Measurements from ENCODE around the gene STX18.

Gene STX18

DNA sequence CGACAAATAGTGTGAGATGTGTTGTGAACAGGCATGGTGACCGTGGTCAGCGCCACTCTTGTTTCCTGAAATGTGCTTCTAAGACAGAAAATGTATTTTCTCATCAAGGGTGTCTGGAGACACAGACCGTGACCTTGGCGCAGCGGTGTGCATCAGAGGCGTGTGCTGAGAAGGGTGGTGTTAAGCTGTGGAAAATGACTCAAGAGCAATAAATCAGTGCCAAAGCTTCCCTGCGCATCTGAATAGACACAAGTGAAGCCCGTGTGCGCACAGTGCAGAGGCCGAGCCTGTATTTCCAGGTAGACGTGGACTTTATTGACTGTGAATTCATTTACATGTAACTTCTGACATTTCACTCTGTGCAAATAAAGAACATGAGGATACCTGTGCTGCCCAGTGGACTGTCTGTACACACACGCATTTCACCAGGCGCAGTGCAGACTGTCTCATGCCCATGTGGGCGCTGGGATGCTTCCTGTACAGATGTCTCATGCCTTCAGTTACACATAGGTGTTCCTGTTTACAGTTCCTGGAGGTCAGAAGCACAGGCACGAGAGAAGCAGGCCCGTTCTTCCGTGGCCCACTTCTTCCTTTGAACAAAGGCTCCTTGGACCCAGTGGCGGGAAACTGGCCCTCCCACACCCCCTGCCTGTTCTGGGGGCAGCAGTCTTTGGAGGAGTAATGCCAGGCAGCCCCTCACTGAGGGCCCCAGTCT is 123.0 kb downstream of the STX18 start:
- no peak for DNase-seq (ENCODE audit: low spot score)

DNA sequence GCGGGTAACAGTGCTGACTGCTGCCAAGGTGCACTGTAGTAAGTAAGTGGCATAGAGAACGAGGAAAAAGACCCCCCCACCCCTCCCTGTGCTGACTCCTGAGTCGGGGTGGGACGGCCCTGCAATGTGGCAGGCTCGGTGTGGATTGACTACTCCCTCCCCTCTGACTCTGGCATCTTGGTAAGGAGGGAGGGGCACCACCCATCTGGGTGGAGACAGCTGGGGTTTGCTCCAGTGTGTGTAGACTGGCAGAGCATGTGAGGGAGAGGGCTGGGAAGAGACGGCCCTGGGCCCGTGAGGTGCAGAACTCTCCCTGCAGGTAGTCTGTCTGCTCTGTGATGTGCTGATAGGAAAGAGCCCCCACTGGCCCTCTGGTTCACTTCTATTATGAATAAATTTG is 124.0 kb downstream of the STX18 start:
- DNase-seq (ENCODE audit: low spot score): no peak

DNA sequence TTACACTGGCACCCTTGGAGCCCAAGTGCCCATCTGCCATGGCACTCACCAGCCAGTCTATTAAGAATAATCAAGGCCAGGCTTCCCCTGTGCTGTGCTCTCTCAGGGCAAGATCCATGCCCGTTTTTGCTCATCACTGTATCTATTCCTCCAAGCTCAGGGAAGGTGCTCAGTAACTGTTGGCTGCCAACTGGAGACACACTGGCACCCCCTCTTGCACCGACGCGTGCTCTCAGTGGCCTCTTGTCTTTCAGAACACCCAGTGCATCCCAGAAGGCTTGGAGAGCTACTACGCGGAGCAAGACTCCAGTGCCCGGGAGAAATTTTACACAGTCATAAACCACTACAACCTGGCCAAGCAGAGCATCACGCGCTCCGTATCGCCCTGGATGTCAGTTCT is 124.9 kb downstream of the STX18 start:
- no peak for DNase-seq (ENCODE audit: low spot score)

DNA sequence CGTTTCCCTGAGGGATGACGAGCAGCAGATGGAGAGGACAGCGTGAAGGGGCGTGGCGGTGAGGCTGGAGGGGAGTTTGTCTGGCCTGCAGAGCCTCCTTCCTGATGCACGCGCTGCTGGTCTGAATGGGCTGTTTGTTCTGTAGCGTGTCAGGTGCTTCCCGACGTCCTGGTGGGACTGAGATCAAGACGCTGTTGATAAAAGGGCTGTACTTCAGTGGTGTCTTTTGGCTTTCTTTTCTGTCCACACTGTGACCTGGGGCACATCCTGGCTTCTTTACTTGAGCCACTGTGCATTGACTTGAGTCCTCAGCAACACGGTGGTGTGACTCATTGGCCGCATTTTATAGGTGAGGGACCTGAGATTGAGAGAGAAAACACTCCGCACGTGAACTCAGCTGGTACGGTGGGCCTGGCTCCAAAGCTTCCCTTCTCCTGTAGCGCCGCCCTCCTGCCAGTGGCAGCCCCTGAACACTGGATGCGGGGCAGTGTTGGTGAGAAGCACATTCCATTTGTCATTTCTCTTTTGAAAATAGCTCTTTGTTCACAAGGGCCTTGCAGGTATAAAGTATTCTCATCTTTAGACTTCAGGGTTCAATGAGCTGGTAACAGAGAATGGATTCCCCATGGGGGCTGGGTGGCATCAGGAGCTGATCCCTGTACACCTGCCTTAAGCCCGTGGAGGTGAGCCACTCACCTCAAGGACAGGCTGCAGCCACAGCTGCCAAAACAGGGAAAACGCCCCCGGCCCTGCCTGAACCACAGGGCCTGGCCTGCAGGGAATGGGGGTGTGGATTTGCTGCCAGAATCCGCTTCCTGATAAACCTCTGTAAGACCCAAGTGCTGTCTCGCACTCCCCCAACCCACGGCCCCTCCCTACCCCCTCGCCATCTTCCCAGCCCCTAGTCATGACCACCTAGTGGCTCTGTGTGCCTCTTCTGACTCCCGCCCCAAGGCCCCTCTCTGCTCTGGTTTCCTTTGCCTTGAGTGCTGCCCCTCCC is 125.7 kb downstream of the STX18 start:
- DNase-seq (ENCODE audit: low spot score): no peak

DNA sequence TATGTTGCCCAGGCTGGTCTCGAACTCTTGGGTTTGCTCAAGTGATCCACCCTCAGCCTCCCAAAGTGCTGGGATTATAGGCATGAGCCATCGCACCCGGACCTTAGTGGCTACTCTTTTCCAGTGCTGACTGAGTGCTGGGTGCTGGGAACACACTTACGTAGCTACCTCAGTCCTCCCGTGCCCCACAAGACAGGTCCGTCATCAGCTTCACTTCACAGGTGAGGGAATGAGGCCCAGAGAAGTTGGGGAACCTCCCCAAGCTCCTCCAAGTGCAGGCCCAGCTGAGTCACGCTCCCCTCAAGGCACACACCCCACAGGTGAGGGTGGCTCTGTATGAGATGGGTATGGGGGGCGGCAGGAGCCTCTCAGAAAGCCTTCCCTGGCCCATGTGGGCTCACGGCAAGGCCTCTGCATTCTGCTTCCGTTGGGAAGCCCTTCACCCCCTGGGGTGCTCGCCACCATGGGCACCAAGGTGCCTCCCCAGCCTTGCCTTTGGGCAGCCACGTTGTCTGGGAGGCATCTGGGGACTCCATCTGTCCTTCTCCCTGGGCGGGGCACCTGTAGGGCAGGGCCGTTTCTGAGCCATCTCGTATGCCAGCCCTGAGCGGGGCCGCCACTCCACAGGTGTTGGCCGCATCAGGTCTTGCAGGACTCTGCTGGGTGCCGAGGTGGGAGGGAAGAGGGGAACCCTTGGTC is 126.6 kb downstream of the STX18 start:
- no peak for DNase-seq (ENCODE audit: low spot score)

DNA sequence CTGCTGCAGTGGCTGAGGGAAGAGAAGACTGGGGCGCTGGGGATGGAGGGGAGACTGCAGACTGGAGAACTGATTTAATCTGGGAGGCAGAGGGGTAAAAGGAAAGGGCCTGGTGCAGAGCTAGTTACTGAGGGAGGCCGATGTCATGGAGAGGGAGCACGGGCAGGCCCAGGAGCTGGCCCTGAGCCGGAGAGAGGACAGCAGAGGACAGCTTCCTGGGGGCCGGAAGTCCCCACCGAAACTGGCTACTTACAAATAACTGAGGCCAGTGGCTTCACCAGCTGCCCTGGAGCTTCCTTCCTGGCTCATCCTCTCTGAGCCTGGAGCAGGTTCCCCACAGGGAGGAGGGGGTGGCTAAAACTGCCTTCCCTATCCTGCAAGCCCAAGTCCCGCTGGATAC is 128.0 kb downstream of the STX18 start:
- DNase-seq (ENCODE audit: low spot score): no peak

DNA sequence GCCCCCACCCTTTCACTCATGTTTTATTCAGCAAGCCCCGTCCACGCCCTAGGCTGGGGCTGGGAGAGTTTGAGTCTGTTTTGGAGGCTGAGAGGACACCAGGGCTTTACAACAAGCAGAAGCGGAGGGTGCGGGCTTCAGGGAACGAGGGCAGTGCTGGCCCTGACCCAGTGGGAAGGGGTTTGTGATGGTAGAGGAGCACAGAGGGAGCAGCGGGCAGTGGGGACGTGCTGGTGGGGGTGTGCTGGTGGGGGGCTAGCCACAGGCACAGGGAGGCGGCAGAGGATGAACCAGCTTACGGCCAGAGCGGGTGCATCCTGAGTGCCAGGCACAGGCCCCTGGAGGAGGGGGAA is 128.5 kb downstream of the STX18 start:
- DNase-seq (ENCODE audit: low spot score): no peak

DNA sequence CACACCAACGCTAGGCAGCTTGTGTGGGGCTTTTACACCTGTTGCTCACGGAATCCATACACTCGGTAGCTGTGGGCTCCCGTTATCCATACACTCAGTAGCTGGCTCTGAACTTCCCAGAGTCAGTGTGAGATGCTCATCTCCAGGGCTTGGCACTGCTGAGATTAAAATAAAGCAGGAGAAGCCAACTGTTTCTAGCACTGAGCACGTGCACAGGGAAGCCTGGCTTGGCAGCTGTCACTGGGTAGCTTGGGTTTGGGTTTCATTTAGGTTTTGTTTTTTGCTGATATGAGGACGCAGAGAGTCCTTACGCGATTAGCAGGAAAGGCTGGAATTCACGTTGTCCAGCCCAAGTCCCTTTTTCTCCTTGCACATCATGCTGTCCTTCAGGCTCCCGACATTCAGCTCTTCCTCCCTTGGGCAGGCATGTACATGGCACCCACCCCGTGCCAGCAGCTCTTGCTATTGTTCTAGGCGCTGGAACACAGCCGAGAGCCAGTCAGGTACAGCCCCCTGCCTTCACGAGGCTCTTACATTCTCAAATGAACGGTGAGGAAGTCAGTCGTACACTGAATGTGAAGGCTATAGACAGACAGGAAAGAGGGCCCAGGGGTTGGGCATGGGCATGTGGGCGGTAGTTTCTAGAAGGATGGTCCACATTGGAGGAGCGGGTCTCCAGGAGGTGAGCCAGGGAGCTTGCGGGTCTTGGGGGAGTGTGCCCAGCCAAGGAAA is 129.0 kb downstream of the STX18 start:
- no peak for DNase-seq (ENCODE audit: low spot score)

DNA sequence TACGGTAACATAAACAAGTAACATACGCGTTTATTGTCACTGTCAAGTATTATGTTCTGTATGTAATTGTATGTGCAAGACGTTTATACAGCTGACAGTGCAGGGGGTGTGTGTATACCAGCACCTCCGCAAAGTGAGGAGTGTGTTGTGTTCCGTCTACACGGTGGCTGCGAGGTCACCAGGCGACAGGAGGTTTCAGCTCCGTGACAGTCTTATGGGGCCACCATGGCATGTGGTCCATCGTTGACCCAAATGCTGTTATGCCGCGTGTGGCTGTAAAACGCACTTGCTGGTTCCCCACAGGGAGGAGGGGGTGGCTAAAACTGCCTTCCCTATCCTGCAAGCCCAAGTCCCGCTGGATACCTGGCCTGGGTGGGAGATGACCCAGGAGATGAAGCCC is 129.9 kb downstream of the STX18 start:
- no peak for DNase-seq (ENCODE audit: low spot score)

DNA sequence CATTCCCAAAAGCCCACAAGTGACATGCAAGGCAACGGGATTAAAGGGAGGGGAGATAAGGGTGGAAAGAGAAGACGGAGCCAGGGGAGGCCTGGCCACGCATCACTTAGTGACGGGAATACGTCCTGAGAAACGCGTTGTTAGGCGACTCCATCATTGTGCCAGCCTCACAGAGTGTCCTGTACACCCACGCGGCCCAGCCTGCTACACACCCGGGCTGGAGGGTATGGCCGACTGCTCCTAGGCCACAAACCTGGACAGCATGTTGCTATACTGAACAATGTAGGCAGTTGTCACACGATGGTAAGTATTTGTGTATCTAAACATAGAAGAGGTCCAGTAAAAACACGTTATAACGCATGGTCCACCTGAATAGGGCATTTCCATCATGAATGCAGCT is 131.6 kb downstream of the STX18 start:
- no peak for DNase-seq (ENCODE audit: low spot score)

DNA sequence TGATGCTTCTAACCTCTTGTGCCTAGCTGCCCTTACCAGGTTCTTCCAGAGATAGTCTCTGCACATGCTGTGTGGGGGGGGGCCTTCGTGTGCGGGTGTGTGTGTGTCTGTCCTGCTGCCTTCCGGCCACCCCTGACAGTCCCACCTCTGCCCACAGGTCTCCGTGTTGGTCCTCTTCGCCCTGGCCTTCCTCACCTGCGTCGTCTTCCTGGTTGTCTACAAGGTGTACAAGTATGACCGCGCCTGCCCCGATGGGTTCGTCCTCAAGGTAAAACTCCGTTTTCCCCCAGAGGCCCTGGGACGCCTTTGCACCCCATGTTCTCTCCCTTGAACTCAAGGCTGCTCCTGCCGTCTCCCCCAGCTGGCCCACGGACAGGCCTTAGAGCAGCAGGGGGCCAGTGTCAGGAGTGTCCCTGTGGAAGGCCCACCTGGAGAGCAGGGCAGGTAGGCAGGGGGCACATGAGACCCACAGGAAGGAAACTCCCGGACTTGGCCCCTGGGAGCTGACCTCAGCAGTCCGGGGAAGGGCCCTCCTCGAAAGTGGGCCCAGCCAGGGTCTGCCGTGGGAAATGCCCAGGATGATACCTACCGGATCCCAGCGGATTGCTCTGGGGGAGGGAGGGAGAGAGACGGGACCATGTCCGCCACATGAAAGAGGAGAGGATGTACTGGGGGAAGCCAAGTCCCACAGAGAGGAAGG is 132.3 kb downstream of the STX18 start:
- DNase-seq (ENCODE audit: low spot score): no peak

DNA sequence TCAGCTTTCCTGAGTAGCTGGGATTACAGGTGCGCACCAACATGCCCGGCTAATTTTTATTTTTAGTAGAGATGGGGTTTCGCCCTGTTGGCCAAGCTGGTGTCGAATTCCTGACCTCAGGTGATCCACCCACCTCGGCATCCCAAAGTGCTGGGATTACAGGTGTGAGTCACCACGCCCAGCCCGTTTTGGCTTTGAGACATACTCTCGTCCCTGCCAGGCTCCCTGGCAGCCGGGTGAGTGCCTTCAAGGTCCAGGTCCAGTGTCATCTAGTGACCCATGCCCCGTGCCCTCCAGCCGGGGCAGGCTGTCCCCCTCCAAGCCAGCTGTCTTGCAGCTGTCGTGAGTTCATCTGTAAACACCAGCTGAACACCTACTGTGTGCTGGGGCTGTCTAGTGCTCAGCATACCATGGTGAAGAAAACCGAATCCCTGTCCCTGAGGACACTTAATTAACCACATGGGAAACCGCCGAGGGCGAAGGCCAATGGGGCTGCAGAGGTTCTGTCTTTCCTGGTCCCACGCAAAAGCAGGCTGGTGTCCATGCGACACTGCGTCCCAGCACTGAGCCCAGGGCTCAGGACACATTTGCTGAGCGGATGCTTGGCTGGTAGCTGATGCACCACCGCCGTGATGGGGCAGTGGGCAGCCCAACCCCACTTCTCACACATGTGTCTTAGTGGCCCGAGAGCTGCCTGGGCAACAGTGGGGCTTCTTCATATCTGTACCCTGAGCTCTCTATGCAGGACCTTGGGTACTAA is 133.1 kb downstream of the STX18 start:
- no peak for DNase-seq (ENCODE audit: low spot score)

DNA sequence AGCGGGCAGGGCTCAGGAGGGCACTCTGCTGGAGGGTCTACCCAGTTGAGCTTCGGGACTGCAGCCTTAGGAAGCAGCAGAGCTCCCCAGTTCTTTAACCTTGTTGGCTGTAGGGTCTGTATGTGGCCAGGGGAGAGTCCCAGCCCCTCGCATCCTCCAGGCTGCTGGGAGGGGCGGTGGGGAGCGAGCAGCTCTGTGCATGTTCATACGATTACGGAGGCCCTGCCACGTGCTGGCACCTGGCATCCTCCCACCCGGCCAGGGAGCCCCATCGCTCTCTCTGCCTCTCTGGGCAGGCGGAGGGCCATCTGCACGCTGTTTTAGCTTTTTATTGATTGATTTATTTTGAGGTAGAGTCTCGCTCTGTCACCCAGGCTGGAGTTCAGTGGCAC is 133.7 kb downstream of the STX18 start:
- no peak for DNase-seq (ENCODE audit: low spot score)

DNA sequence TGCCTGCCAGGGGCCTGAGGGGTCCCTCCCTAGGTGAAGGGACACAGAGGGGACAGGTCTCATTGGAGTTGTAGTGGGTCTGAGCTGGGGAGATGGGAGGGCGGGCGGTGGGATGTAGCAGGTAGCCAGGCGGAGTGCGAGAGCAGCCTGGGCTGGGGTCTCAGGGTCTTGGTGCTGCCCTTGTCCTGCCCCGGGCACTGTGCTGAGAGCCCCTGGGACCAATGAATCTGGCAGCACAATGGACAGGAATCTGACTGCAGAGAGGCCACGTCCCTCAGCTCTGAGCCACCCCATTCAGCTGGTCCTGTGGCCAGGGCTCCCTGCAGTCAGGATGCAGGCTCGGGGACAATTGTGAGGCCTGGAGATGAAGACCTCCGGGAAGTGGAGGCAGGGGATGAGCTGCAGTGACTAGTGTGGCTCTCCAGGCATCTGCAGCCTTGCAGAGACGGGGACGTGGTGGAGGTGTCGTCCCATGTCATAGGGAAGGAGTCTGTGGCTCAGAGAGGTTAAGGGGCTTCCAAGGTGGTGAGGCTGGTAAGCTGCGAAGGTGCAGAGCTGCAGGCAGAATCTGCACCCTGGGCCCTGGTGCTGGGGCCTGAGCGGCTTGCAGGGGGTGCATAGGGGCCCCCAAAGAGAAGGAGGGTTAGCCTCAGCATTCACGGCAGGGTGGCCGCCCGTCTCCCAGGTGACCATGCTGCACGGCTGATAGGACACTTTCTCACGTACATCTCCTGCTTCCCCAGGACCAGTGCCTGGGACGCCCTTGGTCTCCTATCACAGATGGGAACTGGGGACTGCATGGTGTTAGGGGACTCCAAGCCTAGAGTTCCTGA is 134.3 kb downstream of the STX18 start:
- DNase-seq (ENCODE audit: low spot score): no peak

DNA sequence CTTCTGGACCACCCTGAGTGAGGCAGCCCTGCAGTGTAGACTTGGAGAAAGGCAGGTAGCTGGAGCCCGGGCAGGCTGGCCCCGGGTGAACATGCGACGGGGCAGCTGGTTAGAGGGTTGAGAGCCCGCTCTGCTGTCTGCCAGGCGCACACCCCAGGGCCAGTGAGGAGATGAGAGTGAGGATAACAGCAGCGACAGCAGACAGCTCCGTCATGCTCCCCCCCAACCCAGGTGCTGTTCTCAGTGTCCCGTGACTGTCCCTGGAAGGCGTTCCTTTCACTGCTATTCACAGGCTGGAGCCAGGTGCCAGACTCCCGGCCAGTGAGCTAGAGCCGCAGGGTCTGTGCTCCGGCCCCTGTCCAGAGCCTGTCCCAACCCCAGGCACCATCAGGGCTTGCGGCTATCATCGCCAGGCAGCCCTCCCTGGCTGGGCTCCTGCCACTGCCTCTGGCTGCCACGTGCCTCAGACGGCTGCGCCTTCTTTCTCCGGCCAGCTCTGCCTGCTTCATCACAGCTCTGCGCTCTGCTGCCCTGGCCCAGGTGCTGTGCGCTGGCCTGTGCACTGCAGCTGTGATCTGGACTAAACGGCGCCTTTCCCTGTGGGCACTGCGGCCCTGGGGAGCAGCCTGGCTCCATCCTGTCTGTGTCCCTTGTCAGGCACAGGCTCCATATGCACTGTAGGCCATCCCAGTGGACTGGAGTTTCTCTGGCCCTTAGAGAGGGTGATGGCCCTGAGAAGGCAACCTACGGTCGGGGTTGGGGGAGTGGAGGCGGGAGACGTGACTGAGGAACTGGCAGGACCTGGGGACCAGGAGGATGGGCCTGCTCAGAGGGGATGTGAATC is 135.2 kb downstream of the STX18 start:
- DNase-seq (ENCODE audit: low spot score): no peak

DNA sequence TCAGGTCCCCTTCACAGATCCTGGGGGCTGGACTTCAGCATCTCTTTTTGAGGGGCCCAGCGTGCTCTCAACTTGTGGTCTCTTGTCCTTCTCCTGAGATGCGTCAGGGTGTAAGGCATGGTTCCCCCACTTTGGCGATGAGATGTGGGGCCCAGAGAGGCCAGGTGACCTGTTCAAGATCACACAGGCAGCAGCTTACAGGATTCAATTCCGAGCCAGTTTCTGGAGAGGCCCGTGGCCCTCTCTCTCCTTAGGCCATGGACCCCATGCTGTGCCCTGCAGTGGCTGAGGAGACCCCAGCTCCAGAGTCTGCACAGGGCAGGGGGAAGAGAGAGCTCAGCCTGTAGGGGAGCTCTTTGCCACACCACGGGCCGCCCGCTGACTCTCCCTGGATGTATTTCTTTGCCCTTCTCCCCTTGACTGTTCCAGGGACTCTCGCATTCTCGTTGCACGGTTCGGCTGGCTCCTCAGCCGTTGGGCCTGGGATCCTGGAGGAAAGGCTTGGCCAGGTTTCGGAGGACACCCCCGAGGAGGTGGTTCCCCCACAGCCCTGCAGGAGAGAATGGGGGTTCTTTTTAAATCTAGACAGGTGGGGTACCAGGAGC is 136.4 kb downstream of the STX18 start:
- DNase-seq (ENCODE audit: low spot score): no peak

DNA sequence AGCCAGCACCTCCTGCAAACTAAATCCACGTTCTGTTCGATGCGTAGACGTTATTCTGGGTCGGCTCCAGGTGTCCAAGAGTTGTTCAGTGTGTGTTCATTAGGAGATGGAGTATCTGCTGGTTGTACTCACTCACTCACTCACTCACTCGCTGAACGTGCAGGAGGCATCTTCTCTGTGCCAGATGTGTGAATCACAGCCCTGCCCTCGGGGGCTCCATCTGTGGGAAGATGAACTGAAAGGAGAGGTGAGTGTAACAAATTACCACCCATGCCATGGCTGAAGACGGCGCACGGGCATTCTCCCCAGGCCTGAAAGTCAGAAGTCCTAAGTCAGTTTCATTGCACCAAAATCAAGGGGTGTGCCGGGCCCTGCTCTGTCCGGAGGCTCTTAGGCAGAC is 138.9 kb downstream of the STX18 start:
- no peak for DNase-seq (ENCODE audit: low spot score)

DNA sequence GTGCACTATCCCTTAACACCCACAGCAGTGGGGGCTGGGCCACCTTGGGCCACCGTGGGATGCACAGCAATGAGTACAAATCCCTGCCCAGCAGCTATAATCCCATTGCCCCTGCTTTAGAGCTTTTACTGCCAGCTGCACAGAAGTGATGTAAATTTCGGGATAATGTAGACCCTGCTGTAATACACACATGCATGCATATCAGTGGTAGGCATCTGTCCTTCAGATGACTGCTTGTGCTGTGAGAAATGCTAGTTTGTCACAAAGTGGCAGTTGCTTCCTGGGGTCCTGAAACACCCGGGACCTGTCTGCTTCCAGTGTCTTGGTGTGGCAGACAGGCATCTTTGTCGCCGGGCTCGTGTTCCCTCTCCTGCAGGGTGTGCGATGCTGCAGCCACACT is 140.8 kb downstream of the STX18 start:
- no peak for DNase-seq (ENCODE audit: low spot score)

DNA sequence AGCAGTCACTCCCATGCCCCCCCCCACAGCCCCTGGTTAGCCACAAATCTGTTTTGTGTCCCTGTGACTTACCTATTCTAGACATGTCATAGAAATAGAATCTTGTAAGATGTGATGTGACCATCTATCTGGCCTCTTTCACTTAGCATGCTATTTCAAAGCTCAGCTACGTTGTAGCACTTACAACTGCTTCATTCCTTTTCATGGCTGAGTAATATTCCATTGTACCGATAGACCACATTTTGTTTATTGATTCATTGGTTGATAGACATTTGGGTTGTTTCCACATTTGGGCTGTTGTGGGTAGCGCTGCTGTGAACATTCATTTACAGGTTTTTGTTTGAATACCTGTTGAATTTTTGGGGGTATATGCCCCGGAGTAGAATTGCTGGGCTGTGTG is 143.4 kb downstream of the STX18 start:
- DNase-seq (ENCODE audit: low spot score): no peak
